Adipocyte (in vitro differentiated cells): ENCODE results near the gene KLHL17.
"Not testable (repeated sequence)": the region's sequence is repeated elsewhere in the genome, so short reads cannot be mapped to it uniquely, and the experiment has no call there.

Experiments used
- DNase-seq: peaks from one replicate; pipeline ENCODE4 v3.0.0-alpha.2; 2015; ENCODE audit warnings: low read depth
- H3K27me3 ChIP-seq: replicated peaks from 2 replicates; pipeline ENCODE4 v1.7.0; 2013; ENCODE audit warnings: mild to moderate bottlenecking, low read length, moderate library complexity; ENCODE audit not compliant: control insufficient read depth, insufficient read depth
- H3K36me3 ChIP-seq: 2 replicates; pipeline ENCODE4 v1.7.0; 2013; ENCODE audit warnings: low read length, mild to moderate bottlenecking, moderate library complexity; ENCODE audit not compliant: control insufficient read depth, insufficient read depth, severe bottlenecking
- H3K4me1 ChIP-seq: 2 replicates; pipeline ENCODE4 v1.7.0; 2013; ENCODE audit warnings: mild to moderate bottlenecking, low read length, moderate library complexity; ENCODE audit not compliant: control insufficient read depth, insufficient read depth
- H3K4me3 ChIP-seq: 2 replicates; pipeline ENCODE4 v1.7.0; 2013; ENCODE audit warnings: mild to moderate bottlenecking, low read length, moderate library complexity
- H3K9ac ChIP-seq: 2 replicates; pipeline ENCODE4 v1.7.0; 2013; ENCODE audit warnings: mild to moderate bottlenecking, low read length, moderate library complexity
- H3K9me3 ChIP-seq: 2 replicates; pipeline ENCODE4 v1.7.0; 2013; ENCODE audit warnings: mild to moderate bottlenecking, low read length, moderate library complexity; ENCODE audit not compliant: control insufficient read depth

The KLHL17 gene

DNA sequence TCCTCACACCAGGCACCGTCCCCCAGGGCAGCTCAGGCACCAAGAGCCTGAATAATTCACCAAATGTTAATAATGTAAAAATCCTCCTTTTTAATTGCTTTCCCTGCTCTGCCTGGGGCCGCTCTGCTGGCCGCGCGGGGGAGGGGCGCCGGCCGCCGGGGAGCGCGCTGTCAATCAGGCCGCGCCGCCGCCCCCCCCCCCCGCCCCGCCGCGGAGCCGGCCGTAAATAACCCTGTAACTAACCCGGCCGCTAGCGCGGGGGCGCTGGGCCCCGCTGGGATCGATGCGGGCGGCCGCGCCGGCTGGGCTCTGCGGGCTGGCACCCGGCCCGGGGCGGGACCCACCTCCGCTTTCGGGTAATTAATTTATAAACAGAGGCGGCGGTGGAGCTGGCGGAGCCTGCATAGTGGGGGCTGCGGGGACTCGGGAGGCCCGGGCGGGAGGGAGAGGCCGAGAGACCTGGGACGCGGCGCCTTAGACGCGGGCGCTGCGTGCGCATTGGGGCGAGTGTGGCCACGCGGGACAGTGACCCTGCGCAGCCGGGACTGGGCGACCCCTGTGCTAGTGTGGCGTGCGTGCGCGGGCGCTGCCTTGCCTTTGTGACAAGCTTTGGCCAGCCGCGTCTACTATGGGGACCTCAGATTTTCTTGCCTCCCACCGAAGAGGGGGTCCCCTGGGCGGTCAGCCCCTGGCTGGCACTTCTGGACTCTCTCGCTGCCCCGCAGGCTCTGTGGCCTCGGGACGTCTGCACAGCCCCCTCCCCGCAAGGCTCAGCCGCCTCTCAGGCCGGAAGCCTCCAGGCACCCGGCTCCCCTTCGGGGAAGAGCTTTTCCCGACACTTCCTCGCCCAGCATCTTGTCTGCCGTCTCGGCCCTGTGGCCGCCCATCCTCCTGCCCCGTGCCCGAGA is 20.0 kb upstream of the KLHL17 start:
- no peaks in the 10 kb centered on the region for H3K27me3 ChIP-seq
- peak overlapping the region; percentile 37 for H3K4me3 ChIP-seq
- no peaks in the 10 kb centered on the region for H3K9me3 ChIP-seq
- peaks cover 30% of the 10 kb centered on the region for H3K4me1 ChIP-seq
- peak; percentile 89 for DNase-seq
- H3K36me3 ChIP-seq: peaks cover 4% of the 10 kb centered on the region
- H3K9ac ChIP-seq: peak overlapping the region; percentile 65

- peaks cover 7% of the 10 kb centered on the region for H3K36me3 ChIP-seq
- no peaks in the 10 kb centered on the region for H3K27me3 ChIP-seq
- peak overlapping the region; percentile 65 for H3K9ac ChIP-seq
- DNase-seq: no peak
- no peaks in the 10 kb centered on the region for H3K9me3 ChIP-seq
- H3K4me1 ChIP-seq: peaks cover 28% of the 10 kb centered on the region
- no peak overlapping the region for H3K4me3 ChIP-seq
These were observed 19.3 kb upstream of the KLHL17 start for GRCh38 chr1:941015-941587.

- peak overlapping the region; percentile 65 for H3K9ac ChIP-seq
- H3K9me3 ChIP-seq: no peaks in the 10 kb centered on the region
- peaks cover 28% of the 10 kb centered on the region for H3K4me1 ChIP-seq
- peaks cover 10% of the 10 kb centered on the region for H3K36me3 ChIP-seq
- peak; percentile 91 for DNase-seq
- H3K4me3 ChIP-seq: no peak overlapping the region
- H3K27me3 ChIP-seq: no peaks in the 10 kb centered on the region
These were observed 18.6 kb upstream of the KLHL17 start for GRCh38 chr1:941588-942383.

GRCh38 chr1:942411-942821 is 18.0 kb upstream of the KLHL17 start:
- DNase-seq: peak; percentile 23

GRCh38 chr1:942864-943533 is 17.4 kb upstream of the KLHL17 start:
- Histone ChIP-seq H3K36me3 (peaks cover 22% of the 10 kb centered on the region), H3K9me3 (no peaks in the 10 kb centered on the region), H3K27me3 (no peaks in the 10 kb centered on the region), H3K4me1 (peaks cover 28% of the 10 kb centered on the region), H3K4me3 (peak overlapping the region; percentile 50), H3K9ac (no peak overlapping the region)
- peak; percentile 33 for DNase-seq

More at GRCh38 chr1:942411-942821, 18.0 kb upstream of the KLHL17 start:
- Histone ChIP-seq H3K4me1 (peaks cover 28% of the 10 kb centered on the region), H3K9me3 (no peaks in the 10 kb centered on the region), H3K4me3 (no peak overlapping the region), H3K27me3 (no peaks in the 10 kb centered on the region), H3K9ac (no peak overlapping the region), H3K36me3 (peaks cover 16% of the 10 kb centered on the region)

DNA sequence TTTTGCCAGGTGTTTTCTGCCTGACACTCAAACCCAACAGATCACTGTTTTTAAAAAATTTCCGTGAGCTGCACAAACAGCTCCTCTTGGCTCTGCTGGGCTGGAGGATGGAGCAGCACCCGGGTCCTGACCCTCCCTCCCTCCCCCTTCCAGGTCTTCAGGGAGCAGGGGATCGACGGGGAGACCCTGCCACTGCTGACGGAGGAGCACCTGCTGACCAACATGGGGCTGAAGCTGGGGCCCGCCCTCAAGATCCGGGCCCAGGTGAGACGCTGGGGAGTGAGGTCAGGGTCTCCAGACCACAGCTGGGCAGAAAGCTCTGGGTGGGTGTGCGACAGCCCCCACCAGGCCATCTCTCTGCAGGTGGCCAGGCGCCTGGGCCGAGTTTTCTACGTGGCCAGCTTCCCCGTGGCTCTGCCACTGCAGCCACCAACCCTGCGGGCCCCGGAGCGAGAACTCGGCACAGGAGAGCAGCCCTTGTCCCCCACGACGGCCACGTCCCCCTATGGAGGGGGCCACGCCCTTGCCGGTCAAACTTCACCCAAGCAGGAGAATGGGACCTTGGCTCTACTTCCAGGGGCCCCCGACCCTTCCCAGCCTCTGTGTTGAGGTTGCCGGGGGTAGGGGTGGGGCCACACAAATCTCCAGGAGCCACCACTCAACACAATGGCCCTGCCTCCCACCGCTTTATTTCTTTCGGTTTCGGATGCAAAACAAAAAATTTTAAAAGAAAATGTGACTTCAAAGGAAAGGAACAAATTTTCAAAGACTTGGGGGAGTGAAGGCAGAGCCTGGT is 16.6 kb upstream of the KLHL17 start:
- Histone ChIP-seq H3K36me3 (peaks cover 27% of the 10 kb centered on the region), H3K9ac (no peak overlapping the region), H3K4me3 (no peak overlapping the region), H3K27me3 (no peaks in the 10 kb centered on the region), H3K9me3 (no peaks in the 10 kb centered on the region), H3K4me1 (peaks cover 27% of the 10 kb centered on the region)
- no peak for DNase-seq

DNA sequence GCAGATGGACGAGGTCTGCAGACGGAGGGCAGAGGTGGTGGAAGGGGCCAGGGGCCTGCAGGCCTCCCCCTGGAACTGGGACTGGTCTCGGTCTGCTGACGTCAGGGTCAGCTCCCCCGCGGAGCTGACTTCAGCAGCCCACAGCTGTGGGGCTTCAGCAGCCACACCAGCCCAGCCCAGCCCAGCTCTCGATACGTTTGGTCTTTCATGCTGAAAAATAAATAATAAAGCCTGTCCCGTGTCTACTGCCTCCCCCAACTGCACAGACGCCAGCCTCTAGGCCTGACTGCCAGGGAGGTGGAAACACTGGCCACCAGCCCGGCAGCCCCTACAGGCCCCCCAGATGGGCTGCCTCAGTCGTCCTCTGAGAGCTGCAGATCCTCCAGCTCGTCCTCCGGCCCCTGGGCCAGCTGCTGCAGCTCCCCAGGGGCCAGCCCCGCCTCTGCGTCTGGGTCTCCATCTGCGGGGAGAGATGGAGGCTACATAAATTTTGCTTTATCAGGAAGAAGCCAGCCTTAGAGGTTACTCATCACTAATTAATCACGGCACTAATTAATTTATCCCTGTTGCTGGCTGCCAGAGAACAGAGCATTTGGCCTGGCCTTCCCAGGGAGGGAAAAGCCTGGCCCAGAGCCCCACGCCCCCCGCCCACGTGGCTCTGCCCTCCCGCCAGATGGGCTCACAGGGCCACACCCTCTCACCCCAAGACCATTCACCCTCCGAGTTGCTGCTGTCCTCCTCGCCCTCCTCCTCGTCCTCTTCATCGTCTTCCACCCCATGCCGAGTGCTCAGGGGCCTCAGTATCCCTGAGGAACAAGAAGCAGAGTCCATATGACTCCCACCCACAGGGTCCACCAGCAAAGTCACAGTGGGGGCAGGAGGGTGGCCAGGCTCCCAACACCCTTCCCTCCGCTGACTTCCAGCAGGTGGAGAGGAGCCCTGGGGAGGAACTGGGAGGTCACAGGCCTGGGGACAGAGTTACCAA is 15.8 kb upstream of the KLHL17 start:
- Histone ChIP-seq H3K36me3 (peaks cover 36% of the 10 kb centered on the region), H3K4me3 (no peak overlapping the region), H3K4me1 (peaks cover 21% of the 10 kb centered on the region), H3K27me3 (no peaks in the 10 kb centered on the region), H3K9me3 (no peaks in the 10 kb centered on the region), H3K9ac (no peak overlapping the region)
- no peak for DNase-seq

- Histone ChIP-seq H3K36me3 (peaks cover 49% of the 10 kb centered on the region), H3K27me3 (no peaks in the 10 kb centered on the region), H3K4me3 (no peak overlapping the region), H3K9ac (no peak overlapping the region), H3K4me1 (peaks cover 13% of the 10 kb centered on the region), H3K9me3 (no peaks in the 10 kb centered on the region)
- DNase-seq: no peak
These were observed 14.5 kb upstream of the KLHL17 start for GRCh38 chr1:945688-946556.

DNA sequence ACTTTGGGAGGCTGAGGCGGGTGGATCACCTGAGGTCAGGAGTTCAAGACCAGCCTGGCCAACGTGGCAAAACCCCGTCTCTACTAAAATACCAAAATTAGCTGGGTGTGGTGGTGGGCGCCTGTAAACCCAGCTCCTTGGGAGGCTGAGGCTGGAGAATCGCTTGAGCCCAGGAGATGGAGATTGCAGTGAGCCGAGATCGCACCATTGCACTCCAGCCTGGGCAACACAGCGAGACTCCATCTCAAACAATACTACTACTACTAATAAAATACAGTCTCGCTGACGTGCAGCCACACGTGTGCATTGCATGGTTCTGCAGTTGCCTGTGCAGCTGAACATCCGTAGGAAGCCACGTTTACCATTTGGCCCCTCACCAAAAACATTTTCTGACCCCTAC is 13.6 kb upstream of the KLHL17 start:
- DNase-seq, H3K27me3 ChIP-seq, H3K9me3 ChIP-seq, H3K9ac ChIP-seq, H3K4me3 ChIP-seq: not testable (repeated sequence)
- Histone ChIP-seq H3K4me1 (peaks cover 10% of the 10 kb centered on the region), H3K36me3 (peaks cover 57% of the 10 kb centered on the region)
